Spleen (tissue), 3 donors: ENCODE data around the gene NUTM2D.
"Not testable (repeated sequence)": the region's sequence is repeated elsewhere in the genome, so short reads cannot be mapped to it uniquely, and the experiment has no call there.

Experiments
- POLR2A ChIP-seq, 3 donors: fragments of 450-650 bp; IDR thresholded peaks; one replicate each; pipeline ENCODE4 v1.5.1; 2017; ENCODE audit warnings: antibody characterized with exemption in 3 of 3, mild to moderate bottlenecking in 1 of 3
- POLR2AphosphoS5 ChIP-seq, 3 donors: sonication (generic); formaldehyde crosslinking; IDR thresholded peaks; one replicate each; pipeline ENCODE4 v1.5.1; 2017; ENCODE audit warnings: antibody characterized with exemption in 3 of 3

- not testable (repeated sequence) for TF ChIP-seq POLR2A, POLR2AphosphoS5 (IDR thresholded peaks at IDR 0.05)
These were observed 33.0 kb upstream of the NUTM2D start for GRCh38 chr10:87324559-87324958.
